Measurements from ENCODE around the gene BABAM2.

- TF ChIP-seq CTCF (IDR thresholded peaks at IDR 0.05 in 4 of 5, conservative IDR thresholded peaks at IDR 0.05 in 1 of 5) (no peak), POLR2A (IDR thresholded peaks at IDR 0.05) (no peak)
These were observed 410.2 kb downstream of the BABAM2 start for GRCh38 chr2:28300485-28301341.

Measured in gastrocnemius medialis (tissue), 4 donors.